ENCODE results near the gene ISL1. TPM values are rescaled to one million over a fixed set of nuclear protein-coding genes. Genes with fewer than 3 reads are reported as not detected.

The ISL1 gene
- 79.9 TPM for polyA plus RNA-seq (2012; ENCODE audit: insufficient read depth, insufficient read length, low read depth)

DNA sequence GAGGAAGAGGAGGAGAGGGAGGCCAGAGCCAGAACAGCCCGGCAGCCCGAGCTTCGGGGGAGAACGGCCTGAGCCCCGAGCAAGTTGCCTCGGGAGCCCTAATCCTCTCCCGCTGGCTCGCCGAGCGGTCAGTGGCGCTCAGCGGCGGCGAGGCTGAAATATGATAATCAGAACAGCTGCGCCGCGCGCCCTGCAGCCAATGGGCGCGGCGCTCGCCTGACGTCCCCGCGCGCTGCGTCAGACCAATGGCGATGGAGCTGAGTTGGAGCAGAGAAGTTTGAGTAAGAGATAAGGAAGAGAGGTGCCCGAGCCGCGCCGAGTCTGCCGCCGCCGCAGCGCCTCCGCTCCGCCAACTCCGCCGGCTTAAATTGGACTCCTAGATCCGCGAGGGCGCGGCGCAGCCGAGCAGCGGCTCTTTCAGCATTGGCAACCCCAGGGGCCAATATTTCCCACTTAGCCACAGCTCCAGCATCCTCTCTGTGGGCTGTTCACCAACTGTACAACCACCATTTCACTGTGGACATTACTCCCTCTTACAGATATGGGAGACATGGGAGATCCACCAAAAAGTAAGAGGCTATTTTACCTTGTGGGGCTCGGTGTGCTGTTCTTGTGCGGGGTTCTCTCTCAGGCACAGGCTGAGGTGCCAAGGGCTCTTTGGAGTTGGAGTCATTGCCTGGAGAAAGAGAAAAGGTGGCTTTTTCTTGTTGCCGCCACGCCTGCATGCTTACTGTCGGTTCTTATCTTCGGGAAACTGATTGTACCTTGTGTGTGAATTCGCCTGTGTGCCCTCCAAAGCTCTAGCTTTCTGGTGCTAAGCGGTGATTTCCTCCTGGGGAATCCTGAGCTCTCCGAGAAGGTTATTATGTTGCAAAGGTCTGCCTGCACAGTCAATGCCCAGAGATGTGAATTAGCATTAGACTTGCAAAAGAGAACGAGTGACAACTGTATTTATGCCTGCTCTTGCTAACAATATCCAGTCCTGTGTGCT is at the start of gene ISL1:
Gene ISL1, plus strand, starts transcription at position 318 of the 991 bp plus-strand sequence. Its CDS starts 224 bp downstream, at position 542.
- Histone ChIP-seq H3K27me3 (no peaks in the 10 kb centered on the region), H3K9me3 (no peaks in the 10 kb centered on the region), H3K4me1 (peaks cover 3% of the 10 kb centered on the region; the same call in 1 of the 2 replicates), H3K36me3 (peaks cover 18% of the 10 kb centered on the region), H3K4me3 (ENCODE audit: low read depth, low read length) (peak within 1 kb of the TSS; percentile 88)
- TF ChIP-seq, protein P1, sequence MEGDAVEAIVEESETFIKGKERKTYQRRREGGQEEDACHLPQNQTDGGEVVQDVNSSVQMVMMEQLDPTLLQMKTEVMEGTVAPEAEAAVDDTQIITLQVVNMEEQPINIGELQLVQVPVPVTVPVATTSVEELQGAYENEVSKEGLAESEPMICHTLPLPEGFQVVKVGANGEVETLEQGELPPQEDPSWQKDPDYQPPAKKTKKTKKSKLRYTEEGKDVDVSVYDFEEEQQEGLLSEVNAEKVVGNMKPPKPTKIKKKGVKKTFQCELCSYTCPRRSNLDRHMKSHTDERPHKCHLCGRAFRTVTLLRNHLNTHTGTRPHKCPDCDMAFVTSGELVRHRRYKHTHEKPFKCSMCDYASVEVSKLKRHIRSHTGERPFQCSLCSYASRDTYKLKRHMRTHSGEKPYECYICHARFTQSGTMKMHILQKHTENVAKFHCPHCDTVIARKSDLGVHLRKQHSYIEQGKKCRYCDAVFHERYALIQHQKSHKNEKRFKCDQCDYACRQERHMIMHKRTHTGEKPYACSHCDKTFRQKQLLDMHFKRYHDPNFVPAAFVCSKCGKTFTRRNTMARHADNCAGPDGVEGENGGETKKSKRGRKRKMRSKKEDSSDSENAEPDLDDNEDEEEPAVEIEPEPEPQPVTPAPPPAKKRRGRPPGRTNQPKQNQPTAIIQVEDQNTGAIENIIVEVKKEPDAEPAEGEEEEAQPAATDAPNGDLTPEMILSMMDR (IDR thresholded peaks at IDR 0.05; ENCODE audit: low read depth, low read length): no peak
- DNase-seq: peak; percentile 96

DNA sequence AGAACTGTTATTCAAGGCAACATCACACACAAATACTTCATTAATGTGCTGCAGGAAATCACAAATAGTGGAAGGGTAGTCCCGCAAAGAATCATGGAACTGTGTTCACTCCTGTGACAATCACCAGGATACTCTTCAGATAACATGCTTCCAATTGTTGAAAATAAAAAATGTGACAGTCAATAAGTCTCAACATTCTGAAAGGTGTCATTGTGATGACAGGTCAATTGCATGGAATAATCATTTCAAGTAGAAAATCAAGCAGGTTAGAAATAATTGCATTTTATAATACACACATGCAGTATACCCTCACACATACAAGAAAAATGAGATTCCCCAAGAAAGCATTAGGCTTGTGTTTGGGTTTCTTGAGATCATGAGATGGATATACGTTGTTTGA is 46.4 kb upstream of the ISL1 start:
- TF ChIP-seq, protein P1 (IDR thresholded peaks at IDR 0.05; ENCODE audit: low read depth, low read length): no peak
- H3K36me3 ChIP-seq: no peaks in the 10 kb centered on the region
- no peak for DNase-seq
- no peaks in the 10 kb centered on the region for H3K27me3 ChIP-seq
- H3K4me1 ChIP-seq: no peaks in the 10 kb centered on the region
- no peaks in the 10 kb centered on the region for H3K9me3 ChIP-seq
- H3K4me3 ChIP-seq (ENCODE audit: low read depth, low read length): no peak overlapping the region

- TF ChIP-seq, protein P1 (IDR thresholded peaks at IDR 0.05; ENCODE audit: low read depth, low read length): no peak
- no peaks in the 10 kb centered on the region for H3K4me1 ChIP-seq
- no peaks in the 10 kb centered on the region for H3K27me3 ChIP-seq
- no peak for DNase-seq
- H3K9me3 ChIP-seq: no peaks in the 10 kb centered on the region
- no peaks in the 10 kb centered on the region for H3K36me3 ChIP-seq
- no peak overlapping the region for H3K4me3 ChIP-seq (ENCODE audit: low read depth, low read length)
Measured at GRCh38 chr5:51345106-51345505, 38.1 kb upstream of the ISL1 start.

- H3K27me3 ChIP-seq: no peaks in the 10 kb centered on the region
- DNase-seq: no peak
- no peaks in the 10 kb centered on the region for H3K36me3 ChIP-seq
- TF ChIP-seq, protein P1 (IDR thresholded peaks at IDR 0.05; ENCODE audit: low read depth, low read length): no peak
- H3K4me1 ChIP-seq: no peaks in the 10 kb centered on the region
- no peak overlapping the region for H3K4me3 ChIP-seq (ENCODE audit: low read depth, low read length)
- H3K9me3 ChIP-seq: no peaks in the 10 kb centered on the region
Measured at GRCh38 chr5:51347157-51347556, 36.1 kb upstream of the ISL1 start.

DNA sequence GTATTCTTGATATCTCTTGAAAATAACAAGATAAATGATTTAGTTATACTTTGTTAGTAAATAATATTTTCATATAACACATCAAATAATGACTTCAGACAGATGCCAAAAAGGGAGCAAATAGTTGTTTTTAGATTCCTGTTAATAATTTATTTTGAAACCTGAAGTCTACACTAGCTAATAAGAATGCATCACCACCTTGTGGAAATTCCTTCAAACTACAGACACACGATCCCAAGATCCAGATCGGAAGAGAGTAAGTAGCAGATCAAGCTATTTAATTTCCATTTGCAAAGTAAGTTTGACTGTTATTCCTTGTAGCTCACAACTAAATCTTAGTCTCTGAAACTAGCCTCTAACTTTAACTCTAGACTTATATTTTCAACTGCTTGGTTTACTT is 35.5 kb upstream of the ISL1 start:
- H3K4me1 ChIP-seq: no peaks in the 10 kb centered on the region
- no peaks in the 10 kb centered on the region for H3K27me3 ChIP-seq
- TF ChIP-seq, protein P1 (IDR thresholded peaks at IDR 0.05; ENCODE audit: low read depth, low read length): peak; percentile 54
- DNase-seq: no peak
- no peak overlapping the region for H3K4me3 ChIP-seq (ENCODE audit: low read depth, low read length)
- no peaks in the 10 kb centered on the region for H3K36me3 ChIP-seq
- no peaks in the 10 kb centered on the region for H3K9me3 ChIP-seq

DNA sequence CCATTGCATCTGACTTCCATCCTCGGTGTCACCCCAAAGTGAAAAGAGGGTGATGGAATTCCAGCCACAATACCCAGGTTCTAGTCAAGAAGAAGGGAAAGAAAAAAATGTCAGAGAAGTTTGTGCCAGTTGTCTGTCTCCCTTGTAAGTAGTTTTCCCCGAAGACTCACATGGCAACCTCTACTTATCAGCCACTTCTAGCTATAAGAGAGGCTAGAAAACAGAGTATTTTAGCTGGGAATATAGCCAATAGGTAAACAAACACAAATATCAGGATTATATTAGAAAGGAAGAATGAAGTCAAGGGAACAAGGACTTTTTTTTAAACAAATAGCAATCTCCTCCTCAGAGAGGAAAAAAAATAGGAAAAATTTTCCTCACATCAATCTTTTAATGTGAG is 12.2 kb upstream of the ISL1 start:
- peaks cover 18% of the 10 kb centered on the region for H3K4me1 ChIP-seq
- no peak overlapping the region for H3K4me3 ChIP-seq (ENCODE audit: low read depth, low read length)
- TF ChIP-seq, protein P1 (IDR thresholded peaks at IDR 0.05; ENCODE audit: low read depth, low read length): no peak
- H3K9me3 ChIP-seq: no peaks in the 10 kb centered on the region
- DNase-seq: no peak
- H3K36me3 ChIP-seq: no peaks in the 10 kb centered on the region
- no peaks in the 10 kb centered on the region for H3K27me3 ChIP-seq
